ENCODE data around the gene RAB39B.

RAB39B gene

GRCh38 chrX:155215443-155216178 lies 48.7 kb downstream of the RAB39B start:
- DNase-seq, result no peak

GRCh38 chrX:155213731-155214130 lies 50.6 kb downstream of the RAB39B start:
- DNase-seq, result no peak

- no peak for DNase-seq
Measured at GRCh38 chrX:155211208-155211607, 53.1 kb downstream of the RAB39B start.

Measured in activated naive CD4-positive, alpha-beta T cell (primary cell).